Tibial nerve (tissue), 3 donors: ENCODE measurements around the gene OXCT2.

Experiments used
- CTCF ChIP-seq, 5 experiments: fragments of 200-600 bp in 3 of 5; fragments of 450-650 bp in 2 of 5; sonication (generic) in 3 of 5; IDR thresholded peaks; one replicate each; pipeline ENCODE4 v1.5.1; 2016 to 2019; ENCODE audit warnings: antibody characterized with exemption in 5 of 5, mild to moderate bottlenecking in 3 of 5, moderate library complexity in 2 of 5
- POLR2A ChIP-seq, 2 donors: fragments of 450-650 bp; IDR thresholded peaks; one replicate each; pipeline ENCODE4 v1.6.1; 2017; ENCODE audit warnings: antibody characterized with exemption in 2 of 2, mild to moderate bottlenecking in 2 of 2, moderate library complexity in 2 of 2

- TF ChIP-seq CTCF (IDR thresholded peaks at IDR 0.05) (no peak), POLR2A (IDR thresholded peaks at IDR 0.05) (no peak)
Measured at GRCh38 chr1:39819091-39819812, 48.1 kb upstream of the OXCT2 start.
